B cell (primary cell): Measurements from ENCODE around the gene PLCG2. TPM values are rescaled to one million over a fixed set of nuclear protein-coding genes. Genes with fewer than 3 reads are reported as not detected.
A peak's percentile ranks its signal among the peaks of the same experiment; 100 is the strongest.

ENCODE experiments used
- ATAC-seq: fragments of 200-7000 bp; cut with Tn5 transposase; one replicate; pipeline ENCODE4 v1.10.0; 2021; ENCODE audit warnings: low read depth, mild to moderate bottlenecking, moderate number of reproducible peaks, moderate library complexity
- CTCF ChIA-PET: fragments of 350-600 bp; sonication (Branson Sonifier 250); formaldehyde crosslinking; loops from one replicate; lab custom pipeline; 2021; ENCODE audit warnings: antibody characterized with exemption, inconsistent platforms; lab: Charles Lee
- POLR2A ChIA-PET: fragments of 350-600 bp; sonication (Branson Sonifier 250); formaldehyde crosslinking; loops from one replicate; lab custom pipeline; 2021; ENCODE audit warnings: antibody characterized with exemption; lab: Charles Lee
- DNase-seq: peaks from one replicate; pipeline ENCODE4 v3.0.0; 2013
- H2AFZ ChIP-seq: 2 replicates; pipeline ENCODE4 v1.6.1; 2012; ENCODE audit warnings: mild to moderate bottlenecking, low read depth, low read length; ENCODE audit not compliant: insufficient read depth, poor library complexity, severe bottlenecking
- H3K27ac ChIP-seq, 2 donors: 1 replicate in 1 of 2; 2 replicates in 1 of 2; pipeline ENCODE4 v1.5.1; 2012 to 2013; ENCODE audit warnings: low read length in 2 of 2, mild to moderate bottlenecking in 2 of 2, moderate library complexity in 1 of 2
- H3K27me3 ChIP-seq, 4 experiments: fragments of 200-600 bp in 1 of 4; sonication (generic) in 1 of 4; replicated peaks in 1 of 4; 1 replicate in 2 of 4; 2 replicates in 2 of 4; pipeline versions ENCODE4 v1.6.1 to v1.7.0; 2013 to 2016; ENCODE audit warnings: low read length in 3 of 4, mild to moderate bottlenecking in 2 of 4, mixed read lengths in 1 of 4, moderate library complexity in 1 of 4; ENCODE audit not compliant: insufficient read depth in 4 of 4, control insufficient read depth in 3 of 4; ENCODE audit errors: control extremely low read depth in 1 of 4
- H3K36me3 ChIP-seq, 2 experiments: replicated peaks in 1 of 2; 1 replicate in 1 of 2; 2 replicates in 1 of 2; pipeline versions ENCODE4 v1.6.1 to v1.7.1; 2013; ENCODE audit warnings: low read length in 1 of 2; ENCODE audit not compliant: insufficient read depth in 2 of 2, control insufficient read depth in 1 of 2; ENCODE audit errors: control extremely low read depth in 1 of 2, extremely low read depth in 1 of 2
- H3K4me1 ChIP-seq, 2 donors: fragments of 200-600 bp in 1 of 2; sonication (generic) in 1 of 2; 1 replicate in 1 of 2; 2 replicates in 1 of 2; pipeline versions ENCODE4 v1.5.1 to v1.6.1; 2013 to 2017; ENCODE audit warnings: low read length in 2 of 2; ENCODE audit not compliant: control insufficient read depth in 2 of 2, insufficient read depth in 2 of 2
- H3K4me2 ChIP-seq: replicated peaks from 2 replicates; pipeline ENCODE3; 2012; ENCODE audit warnings: mild to moderate bottlenecking, low read depth, low read length; ENCODE audit not compliant: poor library complexity, severe bottlenecking
- H3K4me3 ChIP-seq, 5 experiments: fragments of 200-600 bp in 1 of 5; sonication (generic) in 1 of 5; 1 replicate in 3 of 5; 2 replicates in 2 of 5; pipeline versions ENCODE4 v1.5.1 to v1.7.0; 2011 to 2016; ENCODE audit warnings: low read length in 4 of 5, mild to moderate bottlenecking in 4 of 5, low read depth in 2 of 5, control low read depth in 1 of 5, moderate library complexity in 1 of 5; ENCODE audit not compliant: insufficient read depth in 1 of 5; ENCODE audit errors: control extremely low read depth in 1 of 5, extremely low read depth in 1 of 5
- H3K79me2 ChIP-seq: fragments of 200-600 bp; sonication (generic); one replicate; pipeline ENCODE4 v1.6.0; 2016; ENCODE audit warnings: low read length; ENCODE audit not compliant: control insufficient read depth, insufficient read depth
- H3K9ac ChIP-seq: fragments of 200-600 bp; sonication (generic); 2 replicates; pipeline ENCODE4 v1.6.1; 2017; ENCODE audit warnings: mild to moderate bottlenecking, low read length, moderate library complexity
- H3K9me3 ChIP-seq, 3 donors: one replicate each; pipeline versions ENCODE4 v1.6.1 to v1.7.1; 2013; ENCODE audit warnings: low read length in 2 of 3; ENCODE audit not compliant: control insufficient read depth in 2 of 3, insufficient read depth in 1 of 3; ENCODE audit errors: control extremely low read depth in 1 of 3
- H4K20me1 ChIP-seq: 2 replicates; pipeline ENCODE4 v1.6.0; 2012; ENCODE audit warnings: mild to moderate bottlenecking, low read length; ENCODE audit not compliant: insufficient read depth, control insufficient read depth, poor library complexity, severe bottlenecking
- H3K27ac Mint-ChIP-seq: one replicate; pipeline ENCODE4 v1.8.0; 2021; ENCODE audit warnings: mixed read lengths
- H3K27me3 Mint-ChIP-seq: one replicate; pipeline ENCODE4 v1.8.0; 2021; ENCODE audit warnings: mixed read lengths
- H3K4me1 Mint-ChIP-seq: one replicate; pipeline ENCODE4 v1.8.0; 2021; ENCODE audit warnings: mixed read lengths
- H3K4me3 Mint-ChIP-seq: one replicate; pipeline ENCODE4 v1.8.0; 2021; ENCODE audit warnings: mixed read lengths
- H3K9me3 Mint-ChIP-seq: one replicate; pipeline ENCODE4 v1.8.0; 2022; ENCODE audit warnings: mixed read lengths; ENCODE audit not compliant: insufficient read depth
- EZH2 ChIP-seq: IDR thresholded peaks from 2 replicates; pipeline ENCODE4 v1.6.1; 2012; ENCODE audit warnings: borderline replicate concordance, low read depth, mild to moderate bottlenecking, moderate library complexity, low read length; ENCODE audit not compliant: insufficient read depth, poor library complexity, severe bottlenecking
- WGBS: methylation state at CpG from one replicate; pipeline ENCODE4 v1.1.5; 2013; ENCODE audit warnings: missing lambda C conversion rate; ENCODE audit not compliant: insufficient coverage; 5-methylcytosine and 5-hydroxymethylcytosine counted together
- intact Hi-C: fragments of 100-400 bp; cut with micrococcal nuclease; formaldehyde crosslinking; loops from one replicate; pipeline ENCODE4 v1.10.0; 2022
- polyA plus RNA-seq: library from polyadenylated mRNA; depleted of rRNA; stranded (reverse); fragments of >200 nt; gene quantifications from 2 replicates; pipeline ENCODE4 v1.2.3, GENCODE V29; 2012
- total RNA-seq, 2 donors: library from RNA; stranded (reverse); fragments of 120-200 nt in 1 of 2; gene quantifications; 1 replicate in 1 of 2; 2 replicates in 1 of 2; pipeline versions ENCODE4 v1.2.3 to v1.2.4, GENCODE V29; 2013 to 2022
- TF ChIP-seq, protein P1 (sequence below): fragments of 200-600 bp; IDR thresholded peaks from one replicate; pipeline ENCODE4 v1.8.0; 2022; ENCODE audit warnings: antibody characterized with exemption, mild to moderate bottlenecking

PLCG2 gene
- total and polyA plus RNA-seq, 2 donors (not counting 1 experiment from before 2014, with no cell fraction given) = 194 to 812 TPM

- H4K20me1 ChIP-seq = peaks cover under 1% of the 10 kb centered on the region
- H3K9me3 Mint-ChIP-seq = no peaks in the 10 kb centered on the region
- ChIA-PET CTCF (no interaction called here), POLR2A (interaction anchor here (0.6 kb wide), 1 partner anchor 84 kb away, joined by 3 read pairs; no protein-coding TSS in a partner anchor)
- H3K27ac ChIP-seq = no peak overlapping the region
- TF ChIP-seq, protein P1, sequence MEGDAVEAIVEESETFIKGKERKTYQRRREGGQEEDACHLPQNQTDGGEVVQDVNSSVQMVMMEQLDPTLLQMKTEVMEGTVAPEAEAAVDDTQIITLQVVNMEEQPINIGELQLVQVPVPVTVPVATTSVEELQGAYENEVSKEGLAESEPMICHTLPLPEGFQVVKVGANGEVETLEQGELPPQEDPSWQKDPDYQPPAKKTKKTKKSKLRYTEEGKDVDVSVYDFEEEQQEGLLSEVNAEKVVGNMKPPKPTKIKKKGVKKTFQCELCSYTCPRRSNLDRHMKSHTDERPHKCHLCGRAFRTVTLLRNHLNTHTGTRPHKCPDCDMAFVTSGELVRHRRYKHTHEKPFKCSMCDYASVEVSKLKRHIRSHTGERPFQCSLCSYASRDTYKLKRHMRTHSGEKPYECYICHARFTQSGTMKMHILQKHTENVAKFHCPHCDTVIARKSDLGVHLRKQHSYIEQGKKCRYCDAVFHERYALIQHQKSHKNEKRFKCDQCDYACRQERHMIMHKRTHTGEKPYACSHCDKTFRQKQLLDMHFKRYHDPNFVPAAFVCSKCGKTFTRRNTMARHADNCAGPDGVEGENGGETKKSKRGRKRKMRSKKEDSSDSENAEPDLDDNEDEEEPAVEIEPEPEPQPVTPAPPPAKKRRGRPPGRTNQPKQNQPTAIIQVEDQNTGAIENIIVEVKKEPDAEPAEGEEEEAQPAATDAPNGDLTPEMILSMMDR = no peak
- TF ChIP-seq EZH2 = no peak
- no peak overlapping the region for H3K4me3 Mint-ChIP-seq
- H3K4me1 Mint-ChIP-seq = peaks cover 47% of the 10 kb centered on the region
- no peaks in the 10 kb centered on the region for H3K9me3 ChIP-seq
- H3K4me2 ChIP-seq = no peak overlapping the region
- ATAC-seq = no peak
- H3K36me3 ChIP-seq = peaks cover 1 to 11% of the 10 kb centered on the region in 2 experiments
- 94% methylated on average over 5 of the region's 9 CpGs for WGBS
- peaks cover 34 to 48% of the 10 kb centered on the region in 2 donors for H3K4me1 ChIP-seq
- H2AFZ ChIP-seq = no peak overlapping the region
- no peak for DNase-seq
- no peaks in the 10 kb centered on the region for H3K27me3 ChIP-seq
- intact Hi-C loops = no loop called here
- peaks cover 60% of the 10 kb centered on the region for H3K79me2 ChIP-seq
- H3K9ac ChIP-seq = no peak overlapping the region
- no peak overlapping the region for H3K4me3 ChIP-seq
- H3K27ac Mint-ChIP-seq = no peak overlapping the region
- no peaks in the 10 kb centered on the region for H3K27me3 Mint-ChIP-seq
Measured at GRCh38 chr16:81767987-81768592, 11.0 kb upstream of the PLCG2 start.

DNA sequence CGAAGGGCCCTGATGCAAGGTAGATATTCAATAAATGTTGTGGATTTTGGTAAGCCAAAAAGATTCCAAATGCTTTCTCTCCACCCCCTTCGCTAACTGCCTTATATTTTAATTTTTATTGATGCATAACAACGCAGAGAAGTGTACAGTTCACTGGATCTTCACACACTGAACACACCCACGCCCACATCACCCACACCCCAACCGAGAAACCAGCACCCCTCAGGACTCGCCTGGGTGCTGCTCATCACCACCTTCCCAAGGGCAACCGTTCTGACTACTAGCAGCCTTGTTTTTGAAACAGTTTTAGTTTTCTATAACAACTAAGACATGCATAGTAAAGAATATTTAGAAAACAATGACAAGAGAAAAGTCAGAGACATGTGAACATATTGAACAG is 9.1 kb upstream of the PLCG2 start:
- ATAC-seq = peak; percentile 38
- no peaks in the 10 kb centered on the region for H3K9me3 Mint-ChIP-seq

More for the DNA sequence above, 9.1 kb upstream of the PLCG2 start:
- H3K4me1 ChIP-seq = peaks cover 53 to 67% of the 10 kb centered on the region in 2 donors
- 10% methylated on average over 2 of the region's 7 CpGs for WGBS
- intact Hi-C loops = no loop called here
- Mint-ChIP-seq H3K27me3 (no peaks in the 10 kb centered on the region), H3K4me3 (peak overlapping the region; percentile 58), H3K4me1 (peaks cover 60% of the 10 kb centered on the region), H3K27ac (peak overlapping the region; percentile 86)
- H3K27me3 ChIP-seq = no peaks in the 10 kb centered on the region
- ChIA-PET POLR2A (interaction anchor here (0.7 to 1.3 kb wide), 2 partner anchors 15 to 17 kb away, joined by 4 to 5 read pairs; no protein-coding TSS in a partner anchor), CTCF (interaction anchor here (1.2 to 1.7 kb wide), 3 partner anchors 9 to 31 kb away, joined by 3 to 6 read pairs (median 3); partner anchors contain the start of gene PLCG2)
- H3K9ac ChIP-seq = peak overlapping the region; percentile 43
- peaks cover 7% of the 10 kb centered on the region for H4K20me1 ChIP-seq
- H3K36me3 ChIP-seq = peaks cover 1 to 4% of the 10 kb centered on the region in 2 experiments
- peak overlapping the region; percentile 41 for H2AFZ ChIP-seq
- DNase-seq = no peak
- peak overlapping the region in 1 of 5 experiments; percentile 4 for H3K4me3 ChIP-seq
- H3K79me2 ChIP-seq = peaks cover 60% of the 10 kb centered on the region
- peak overlapping the region; percentile 19 to 46 for H3K27ac ChIP-seq
- no peak for TF ChIP-seq EZH2
- TF ChIP-seq, protein P1 = no peak
- peak overlapping the region; percentile 57 for H3K4me2 ChIP-seq
- no peaks in the 10 kb centered on the region for H3K9me3 ChIP-seq
